Heart left ventricle (tissue), 13 donors: Measurements from ENCODE around the gene USP6.
"Not testable (repeated sequence)": the region's sequence is repeated elsewhere in the genome, so short reads cannot be mapped to it uniquely, and the experiment has no call there.

Experiments used
- CTCF ChIP-seq, 12 donors: fragments of 200-600 bp; sonication (generic) in 4 of 12; IDR thresholded peaks; one replicate each; pipeline versions ENCODE4 v1.5.0 to v1.8.0; 2018 to 2022; ENCODE audit warnings: antibody characterized with exemption in 12 of 12, mild to moderate bottlenecking in 5 of 12
- POLR2A ChIP-seq, 2 donors: fragments of 450-650 bp; IDR thresholded peaks; one replicate each; pipeline ENCODE4 v1.6.1; 2017; ENCODE audit warnings: antibody characterized with exemption in 2 of 2, mild to moderate bottlenecking in 2 of 2, moderate library complexity in 2 of 2
- donor health status: ischemic (EF 13 %, LVEDD 7.1; RV severe dilation, severe dysfunction).
- donor health status: DM: no; HTN: yes; CAD: no.
- donor health status: DM: no; HTN: no; CAD: no.
- donor health status: ischemic (EF 25% LVEDD 6.9; RV normal size, moderate dysfunction).
- donor health status: ischemic (EF 25% LVEDD 5.7; RV mildly dilated, moderate dysfunction).
- donor health status: ischemic (EF 35%, LVEDD 5.7; RV mildly dilated, moderate dysfunction).
- donor health status: nonischemic (EF 11% LVEDD 7.7; RV severe dilation, severe dysfunction).
- donor health status: DM: yes; HTN: yes; CAD: no.
- donor health status: PGD.
- donor health status: ischemic (EF 29% LVEDD 5.4; RV normal size, mild dysfunction).
- donor health status: nonischemic (EF 23%, LVEDD 6.1; RV moderate dilation, normal function).

DNA sequence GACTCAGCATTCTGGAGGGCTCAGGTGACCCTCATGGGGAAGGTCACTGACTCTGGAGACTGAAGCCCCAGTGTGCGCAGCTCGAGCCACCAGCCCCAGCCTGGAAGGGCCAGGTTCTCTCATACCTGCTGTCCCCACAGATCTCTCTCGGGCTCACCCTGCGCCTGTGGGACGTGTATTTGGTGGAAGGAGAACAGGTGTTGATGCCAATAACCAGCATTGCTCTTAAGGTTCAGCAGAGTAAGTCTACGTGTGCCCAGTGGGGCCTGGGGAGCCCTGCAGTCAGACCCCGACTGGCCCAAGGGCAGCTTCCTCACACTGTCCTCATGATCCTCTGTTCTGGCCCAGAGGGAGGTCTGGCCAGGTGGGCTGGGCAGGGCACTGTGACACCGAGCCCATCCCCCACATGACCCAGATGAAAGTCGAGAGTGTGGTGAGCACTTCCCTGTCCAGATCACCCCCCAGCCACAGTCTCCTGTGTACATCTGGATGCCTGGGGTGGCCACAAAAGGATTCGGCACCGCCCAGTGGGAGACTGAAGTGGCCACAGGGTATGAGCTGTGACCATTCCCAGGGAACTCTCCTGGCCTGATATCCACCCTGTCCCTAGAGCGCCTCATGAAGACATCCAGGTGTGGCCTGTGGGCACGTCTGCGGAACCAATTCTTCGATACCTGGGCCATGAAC lies 21.8 kb downstream of the USP6 start:
- TF ChIP-seq CTCF, POLR2A (IDR thresholded peaks at IDR 0.05): not testable (repeated sequence)
